A673 (cell line): Measurements from ENCODE around the gene OR51E1. TPM values are rescaled to one million over a fixed set of nuclear protein-coding genes. Genes with fewer than 3 reads are reported as not detected.

ENCODE experiments used
- BruUV-seq: library from RNA; stranded (reverse); fragments of 400-500 nt; replicated peaks from 2 replicates; lab custom pipeline; 2021; lab: Mats Ljungman, UMichigan
- CTCF ChIA-PET: fragments of 300-600 bp; sonication (Branson Sonifier 250); formaldehyde crosslinking; loops from one replicate; lab custom pipeline; 2022; ENCODE audit warnings: antibody characterized with exemption; lab: Charles Lee
- POLR2A ChIA-PET: fragments of 300-600 bp; sonication (Branson Sonifier 250); formaldehyde crosslinking; loops from one replicate; lab custom pipeline; 2022; ENCODE audit warnings: antibody characterized with exemption; ENCODE audit not compliant: low non-redundant PET; lab: Charles Lee
- DNase-seq: peaks from one replicate; pipeline ENCODE4 v3.0.0-alpha.2; 2015; ENCODE audit warnings: low spot score
- H3K27ac ChIP-seq: fragments of 200-600 bp; sonication (generic); 2 replicates; pipeline ENCODE4 v1.5.1; 2016; ENCODE audit warnings: mixed run types, low read depth, mild to moderate bottlenecking, mixed read lengths, antibody characterized with exemption, low read length; ENCODE audit not compliant: poor library complexity, severe bottlenecking
- H3K27me3 ChIP-seq: fragments of 200-600 bp; sonication (generic); replicated peaks from 2 replicates; pipeline ENCODE4 v1.6.1; 2017; ENCODE audit warnings: mixed run types, low read depth, mild to moderate bottlenecking, mixed read lengths, antibody characterized with exemption, low read length; ENCODE audit not compliant: insufficient read depth, poor library complexity
- H3K36me3 ChIP-seq: fragments of 200-600 bp; sonication (generic); 2 replicates; pipeline ENCODE4 v1.6.1; 2016; ENCODE audit warnings: mixed run types, mild to moderate bottlenecking, mixed read lengths, antibody characterized with exemption, low read length; ENCODE audit not compliant: insufficient read depth, poor library complexity, severe bottlenecking
- H3K4me1 ChIP-seq: fragments of 200-600 bp; sonication (generic); 2 replicates; pipeline ENCODE4 v1.6.1; 2017; ENCODE audit warnings: mixed run types, mild to moderate bottlenecking, mixed read lengths, antibody characterized with exemption, low read length; ENCODE audit not compliant: insufficient read depth, poor library complexity, severe bottlenecking
- H3K4me3 ChIP-seq: fragments of 200-600 bp; sonication (generic); 2 replicates; pipeline ENCODE4 v1.5.1; 2016; ENCODE audit warnings: low read depth, mixed run types, mild to moderate bottlenecking, mixed read lengths, low read length; ENCODE audit not compliant: poor library complexity, severe bottlenecking
- H3K9me3 ChIP-seq: fragments of 200-600 bp; sonication (generic); 2 replicates; pipeline ENCODE4 v1.6.1; 2016; ENCODE audit warnings: mixed run types, low read depth, mild to moderate bottlenecking, mixed read lengths, antibody characterized with exemption, low read length; ENCODE audit not compliant: poor library complexity, severe bottlenecking
- EZH2 ChIP-seq: fragments of 200-600 bp; sonication (generic); IDR thresholded peaks from 2 replicates; pipeline ENCODE4 v1.6.1; 2017; ENCODE audit warnings: borderline replicate concordance, low read depth, mild to moderate bottlenecking, mixed read lengths, antibody characterized with exemption, low read length; ENCODE audit not compliant: poor library complexity, severe bottlenecking
- intact Hi-C: fragments of 100-400 bp; cut with micrococcal nuclease; formaldehyde crosslinking; loops from one replicate; pipeline ENCODE4 v1.10.0; 2022; ENCODE audit not compliant: unreplicated experiment
- total RNA-seq: library from RNA; stranded (reverse); gene quantifications from 2 replicates; pipeline ENCODE4 v1.2.3, GENCODE V29; 2021
- TF ChIP-seq, protein P1 (sequence below): fragments of 300-800, 200-600 bp; sonication (generic); conservative IDR thresholded peaks from 2 replicates; pipeline ENCODE4 v1.5.1; 2017; ENCODE audit warnings: low read depth, mild to moderate bottlenecking, antibody characterized with exemption, low read length, moderate library complexity, mixed read lengths

OR51E1 gene
- total RNA-seq, 1 experiment from 2014 or later: not detected

DNA sequence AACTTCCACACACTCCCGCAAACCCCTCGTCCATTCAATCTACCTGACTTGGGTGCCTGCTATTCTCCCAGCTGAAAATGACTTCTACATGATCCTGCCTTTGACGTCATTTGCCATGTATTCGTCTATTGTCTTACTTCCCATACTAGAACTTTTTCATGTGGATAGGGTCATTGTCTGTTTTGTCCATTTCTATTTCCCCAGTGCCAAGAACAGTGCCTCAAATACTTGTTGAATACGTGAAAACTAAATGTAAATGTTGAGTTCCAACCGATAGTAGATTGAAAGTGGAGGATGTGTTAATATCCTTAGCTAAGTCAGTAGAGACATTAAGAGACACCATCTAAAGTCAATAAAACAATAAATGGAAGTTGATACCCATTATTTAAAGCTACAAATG is 36.7 kb upstream of the OR51E1 start:
- H3K9me3 ChIP-seq: no peaks in the 10 kb centered on the region
- H3K27me3 ChIP-seq: no peaks in the 10 kb centered on the region
- H3K36me3 ChIP-seq: no peaks in the 10 kb centered on the region
- CTCF ChIA-PET: no interaction called here
- H3K4me1 ChIP-seq: no peaks in the 10 kb centered on the region
- intact Hi-C loops: no loop called here
- H3K4me3 ChIP-seq: peak overlapping the region; percentile 73
- POLR2A ChIA-PET: no interaction called here
- BruUV-seq: TSS peak; percentile 54
- DNase-seq: peak; percentile 2
- no peak overlapping the region for H3K27ac ChIP-seq
- TF ChIP-seq, protein P1, sequence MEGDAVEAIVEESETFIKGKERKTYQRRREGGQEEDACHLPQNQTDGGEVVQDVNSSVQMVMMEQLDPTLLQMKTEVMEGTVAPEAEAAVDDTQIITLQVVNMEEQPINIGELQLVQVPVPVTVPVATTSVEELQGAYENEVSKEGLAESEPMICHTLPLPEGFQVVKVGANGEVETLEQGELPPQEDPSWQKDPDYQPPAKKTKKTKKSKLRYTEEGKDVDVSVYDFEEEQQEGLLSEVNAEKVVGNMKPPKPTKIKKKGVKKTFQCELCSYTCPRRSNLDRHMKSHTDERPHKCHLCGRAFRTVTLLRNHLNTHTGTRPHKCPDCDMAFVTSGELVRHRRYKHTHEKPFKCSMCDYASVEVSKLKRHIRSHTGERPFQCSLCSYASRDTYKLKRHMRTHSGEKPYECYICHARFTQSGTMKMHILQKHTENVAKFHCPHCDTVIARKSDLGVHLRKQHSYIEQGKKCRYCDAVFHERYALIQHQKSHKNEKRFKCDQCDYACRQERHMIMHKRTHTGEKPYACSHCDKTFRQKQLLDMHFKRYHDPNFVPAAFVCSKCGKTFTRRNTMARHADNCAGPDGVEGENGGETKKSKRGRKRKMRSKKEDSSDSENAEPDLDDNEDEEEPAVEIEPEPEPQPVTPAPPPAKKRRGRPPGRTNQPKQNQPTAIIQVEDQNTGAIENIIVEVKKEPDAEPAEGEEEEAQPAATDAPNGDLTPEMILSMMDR: no peak
- TF ChIP-seq EZH2: no peak

DNA sequence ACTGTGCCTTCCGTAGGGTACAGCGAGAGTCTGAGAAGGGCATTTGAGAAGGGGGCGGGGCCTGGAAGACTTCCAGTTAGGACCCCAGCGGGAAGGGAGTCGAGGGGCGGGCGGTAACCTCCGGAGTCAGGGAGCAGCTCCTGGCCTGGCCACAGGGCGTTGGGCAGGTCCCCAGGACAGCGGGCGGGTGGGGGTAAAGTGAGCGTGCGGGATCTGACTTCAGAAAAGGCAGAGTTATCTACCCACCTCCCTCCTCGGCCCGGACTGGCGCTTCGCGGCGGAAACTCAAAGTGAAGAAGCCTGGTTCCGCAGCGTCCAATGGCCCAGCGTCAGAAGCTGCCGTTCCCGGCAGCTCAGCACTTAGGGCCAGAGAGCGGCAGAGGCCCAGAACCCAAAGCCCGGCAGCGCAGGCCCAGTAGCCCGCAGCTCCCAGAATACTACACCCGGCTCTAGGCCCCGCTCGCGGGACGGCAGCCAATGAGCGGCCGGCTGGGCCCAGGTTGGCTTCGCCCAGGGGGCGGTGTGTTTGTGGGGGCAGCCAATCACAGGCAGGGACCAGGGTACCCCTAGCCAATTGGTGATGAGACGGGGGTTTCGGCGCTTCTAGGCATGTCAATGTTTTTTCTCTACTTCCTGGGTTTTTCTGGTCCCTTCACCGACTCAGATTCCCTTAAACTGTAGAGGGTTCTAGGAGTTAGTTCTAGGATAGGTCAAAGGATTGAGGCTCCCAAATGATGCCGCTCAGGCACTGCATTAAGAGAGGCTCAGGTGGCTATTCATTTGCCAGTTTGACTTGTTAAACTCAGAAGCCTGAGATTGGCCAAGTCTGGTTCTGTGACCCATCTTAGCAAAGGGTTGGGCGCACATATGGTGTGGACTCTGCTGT is 35.8 kb upstream of the OR51E1 start, which contains the start of gene TRIM68:
Gene TRIM68 (minus strand): TSS at position 451 of the 886 bp plus-strand sequence. CDS start 2,727 bp downstream, outside the sequence.
- no peaks in the 10 kb centered on the region for H3K9me3 ChIP-seq
- no peaks in the 10 kb centered on the region for H3K36me3 ChIP-seq
- peak within 1 kb of the TSS; percentile 73 for H3K4me3 ChIP-seq
- no peaks in the 10 kb centered on the region for H3K4me1 ChIP-seq
- DNase-seq: peak; percentile 96
- BruUV-seq: no TSS peak
- H3K27me3 ChIP-seq: no peaks in the 10 kb centered on the region
- intact Hi-C loops: no loop called here
- H3K27ac ChIP-seq: peak within 1 kb of the TSS; percentile 82
- CTCF ChIA-PET: no interaction called here
- TF ChIP-seq, protein P1: no peak
- no peak for TF ChIP-seq EZH2
- POLR2A ChIA-PET: no interaction called here

DNA sequence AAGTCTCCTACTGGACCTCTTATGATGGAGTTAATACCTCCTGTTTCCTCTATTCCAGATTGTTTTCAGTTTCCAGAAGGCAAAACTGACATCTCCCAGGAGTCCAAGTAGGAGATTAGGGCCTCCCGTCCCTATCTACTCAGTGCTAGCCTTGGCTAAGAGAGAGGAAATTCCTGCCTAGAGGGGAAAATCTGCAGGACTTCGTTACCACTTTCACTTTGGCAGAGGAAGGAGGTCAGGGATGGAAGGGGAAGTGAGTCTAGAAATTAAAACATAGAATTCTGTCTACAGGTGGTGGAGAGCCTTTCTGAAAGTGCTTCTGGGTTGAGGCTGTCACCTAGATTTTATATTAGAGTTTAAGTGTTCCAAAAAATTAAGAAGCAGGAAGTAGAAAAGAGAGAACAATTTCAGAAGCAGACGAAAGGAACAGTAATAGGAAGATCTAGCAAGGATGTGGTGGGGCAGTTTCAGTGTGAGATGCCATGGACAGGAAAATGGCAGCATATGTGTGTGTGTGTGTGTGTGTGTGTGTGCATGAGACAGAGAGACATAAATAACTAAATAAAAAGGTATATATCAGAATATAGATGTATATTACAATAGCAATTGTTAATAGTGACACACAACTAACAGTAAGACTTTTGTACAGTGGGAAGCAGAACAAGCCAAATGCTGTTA is 33.4 kb upstream of the OR51E1 start:
- H3K36me3 ChIP-seq: no peaks in the 10 kb centered on the region
- no peak for DNase-seq
- CTCF ChIA-PET: no interaction called here

More for the DNA sequence above, 33.4 kb upstream of the OR51E1 start:
- no peak for TF ChIP-seq EZH2
- TF ChIP-seq, protein P1: no peak
- BruUV-seq: no TSS peak
- H3K4me1 ChIP-seq: no peaks in the 10 kb centered on the region
- POLR2A ChIA-PET: no interaction called here
- no peaks in the 10 kb centered on the region for H3K27me3 ChIP-seq
- intact Hi-C loops: no loop called here
- no peak overlapping the region for H3K4me3 ChIP-seq
- H3K27ac ChIP-seq: no peak overlapping the region
- H3K9me3 ChIP-seq: no peaks in the 10 kb centered on the region
